A172 (cell line): ENCODE results near the gene UBASH3B. TPM values are rescaled to one million over a fixed set of nuclear protein-coding genes. Genes with fewer than 3 reads are reported as not detected.
"Not testable (repeated sequence)": the region's sequence is repeated elsewhere in the genome, so short reads cannot be mapped to it uniquely, and the experiment has no call there.

ENCODE experiments used
- DNase-seq: peaks from one replicate; pipeline ENCODE4 v3.0.0-alpha.2; 2015; ENCODE audit warnings: low spot score
- total RNA-seq: library from RNA; depleted of rRNA; stranded (reverse); fragments of >200 nt; shearing (Covaris generic); gene quantifications from 2 replicates; pipeline ENCODE4 v1.2.3, GENCODE V29; 2014; rRNA removed

Gene UBASH3B
- total RNA-seq, 1 experiment from 2014 or later: 6.9 TPM

GRCh38 chr11:122851366-122851966 is 195.9 kb downstream of the UBASH3B start:
- DNase-seq: no peak

GRCh38 chr11:122852074-122852795 is 196.7 kb downstream of the UBASH3B start:
- DNase-seq: peak; percentile 5

DNA sequence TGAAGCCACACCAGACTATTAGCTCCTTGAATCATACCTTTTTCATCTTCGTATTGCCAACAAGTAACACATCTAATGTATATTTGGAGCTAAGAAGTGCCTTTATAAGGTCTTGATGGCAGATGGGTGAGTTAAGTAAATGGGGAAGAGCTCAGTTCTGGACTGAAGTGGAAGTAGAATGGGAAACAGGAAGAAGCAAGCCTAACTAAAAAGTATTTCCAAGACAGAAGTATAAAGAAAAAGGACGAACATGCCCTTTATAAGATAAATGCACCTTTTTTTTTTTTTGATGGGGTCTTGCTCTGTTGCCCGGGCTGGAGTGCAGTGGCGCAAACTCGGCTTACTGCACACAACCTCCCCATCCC is 197.3 kb downstream of the UBASH3B start:
- no peak for DNase-seq

GRCh38 chr11:122853261-122853660 is 197.7 kb downstream of the UBASH3B start:
- no peak for DNase-seq

GRCh38 chr11:122853971-122854446 is 198.5 kb downstream of the UBASH3B start:
- DNase-seq: peak; percentile 58

GRCh38 chr11:122861631-122862030 is 206.1 kb downstream of the UBASH3B start:
- no peak for DNase-seq

DNA sequence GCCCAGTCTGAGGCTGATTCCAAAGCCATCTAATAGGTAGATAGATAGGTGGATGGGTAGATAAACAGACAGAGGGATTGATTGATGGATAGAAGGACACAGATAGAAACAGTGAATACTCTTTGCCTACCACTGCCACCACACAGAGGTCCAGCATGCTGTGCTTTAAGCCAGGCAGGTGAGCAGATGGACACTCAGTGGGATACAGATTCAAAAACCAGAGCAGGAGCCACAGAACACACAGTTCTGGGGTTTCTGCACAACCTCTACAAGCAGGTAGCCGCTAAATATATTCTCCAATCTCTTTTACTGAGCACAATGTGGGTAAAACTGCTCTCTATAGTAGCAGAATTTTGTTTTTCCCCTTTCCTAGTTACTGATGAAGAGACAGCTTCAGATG is 206.6 kb downstream of the UBASH3B start:
- DNase-seq: no peak

DNA sequence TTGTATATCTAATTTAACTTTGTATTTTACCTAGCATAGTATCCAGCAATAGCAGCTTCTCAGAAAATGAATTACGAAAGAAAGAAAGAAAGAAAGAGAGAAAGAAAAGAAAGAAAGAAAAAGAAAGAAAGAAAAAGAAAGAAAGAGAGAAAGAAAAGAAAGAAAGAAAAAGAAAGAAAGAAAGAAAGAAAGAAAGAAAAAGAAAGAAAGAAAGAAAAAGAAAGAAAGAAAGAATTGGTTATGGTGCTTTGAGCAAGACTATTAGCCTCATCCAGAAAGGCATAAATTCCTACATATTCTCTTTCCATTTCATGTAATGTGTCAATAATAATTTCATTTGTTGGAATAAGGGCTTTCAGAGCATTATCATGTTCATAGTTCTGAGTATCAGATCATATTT is 207.6 kb downstream of the UBASH3B start:
- not testable (repeated sequence) for DNase-seq

DNA sequence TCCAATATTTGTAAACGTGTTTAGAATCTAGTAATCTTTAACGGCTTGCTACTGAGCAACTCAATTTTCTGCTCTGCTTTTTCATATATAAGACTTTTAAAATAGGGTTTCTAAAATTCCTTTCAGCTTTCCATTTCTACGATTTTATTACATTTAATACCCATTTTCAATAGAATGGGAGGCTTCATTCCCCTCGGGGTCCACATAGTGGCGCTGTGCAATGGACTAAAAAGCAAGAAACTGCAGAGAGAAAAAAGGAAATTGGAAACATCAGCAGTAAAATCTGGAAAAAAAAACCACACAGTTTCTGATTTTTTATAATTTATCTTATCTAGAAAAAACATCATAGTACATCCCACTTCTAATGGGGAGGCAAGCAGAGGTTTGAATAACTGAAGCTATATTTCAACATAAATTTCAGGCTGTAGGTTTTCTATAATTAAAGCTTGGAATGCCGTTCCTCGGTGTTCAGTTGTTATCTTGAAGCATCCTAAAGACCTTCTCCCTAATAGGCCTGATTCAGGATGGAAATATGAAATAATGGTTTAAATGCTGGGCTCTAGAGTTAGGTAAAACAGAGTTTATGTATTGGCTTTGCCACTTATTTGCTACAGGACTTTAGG is 208.3 kb downstream of the UBASH3B start:
- DNase-seq: peak; percentile 6

Other genes starting within 250 kb of the UBASH3B start
- gene CRTAM, start 182.8 kb downstream of the UBASH3B start, total RNA-seq: not detected in 2 replicates
- gene JHY, start 227.0 kb downstream of the UBASH3B start, total RNA-seq: 0.64 and 1.6 TPM in 2 replicates